Activated CD8-positive, alpha-beta memory T cell treated with anti-CD3 and anti-CD28 coated beads for 24 hours (primary cell): ENCODE measurements around the gene ANTXRL.
"Not testable (repeated sequence)": the region's sequence is repeated elsewhere in the genome, so short reads cannot be mapped to it uniquely, and the experiment has no call there.

ENCODE experiments used
- DNase-seq: peaks from one replicate; pipeline ENCODE4 v3.0.0-alpha.2; 2020

Gene ANTXRL

GRCh38 chr10:46375406-46375805, 88.6 kb downstream of the ANTXRL start, which contains the start of gene ANXA8L1:
TSS of gene ANXA8L1 (plus strand) at chr10:46375776. CDS start at chr10:46375852, 76 bp downstream.
- DNase-seq = not testable (repeated sequence)

GRCh38 chr10:46377022-46377421, 90.2 kb downstream of the ANTXRL start:
- DNase-seq = not testable (repeated sequence)

GRCh38 chr10:46377651-46378050, 90.9 kb downstream of the ANTXRL start:
- DNase-seq = not testable (repeated sequence)

- not testable (repeated sequence) for DNase-seq
Measured at GRCh38 chr10:46378108-46378507, 91.3 kb downstream of the ANTXRL start.

GRCh38 chr10:46379233-46379848, 92.5 kb downstream of the ANTXRL start:
- DNase-seq = not testable (repeated sequence)
